ENCODE results near the gene MYO15B.

DNA sequence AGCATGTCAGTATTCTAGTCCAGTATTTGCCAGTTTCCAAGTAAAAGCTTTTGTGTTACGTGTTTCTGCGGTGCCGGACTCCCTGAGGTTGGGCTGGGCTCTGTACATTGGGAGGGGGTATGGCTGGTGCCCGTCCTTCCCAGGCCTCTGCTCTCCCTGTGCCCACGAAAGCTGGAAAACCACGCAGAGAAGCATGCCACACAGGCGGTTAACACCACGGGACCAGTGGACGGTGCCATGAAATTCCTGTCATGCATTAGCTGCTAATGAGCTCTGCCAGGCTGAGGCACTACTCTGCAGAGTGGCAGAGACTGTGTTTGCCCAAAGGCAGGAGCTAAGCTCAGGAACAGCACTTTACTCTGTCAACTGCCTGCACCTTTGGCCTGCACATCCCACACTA lies 53.7 kb downstream of the MYO15B start:
- TF ChIP-seq POLR2A (IDR thresholded peaks at IDR 0.05; ENCODE audit: low read depth, low read length), result no peak
- TF ChIP-seq POLR2AphosphoS5 (IDR thresholded peaks at IDR 0.05; ENCODE audit: low read depth, low read length), result no peak
- no peak for TF ChIP-seq TAF1 (IDR thresholded peaks at IDR 0.05; ENCODE audit: borderline replicate concordance, low read depth, low read length)
